ENCODE results near the gene LRRFIP2.

LRRFIP2 gene

DNA sequence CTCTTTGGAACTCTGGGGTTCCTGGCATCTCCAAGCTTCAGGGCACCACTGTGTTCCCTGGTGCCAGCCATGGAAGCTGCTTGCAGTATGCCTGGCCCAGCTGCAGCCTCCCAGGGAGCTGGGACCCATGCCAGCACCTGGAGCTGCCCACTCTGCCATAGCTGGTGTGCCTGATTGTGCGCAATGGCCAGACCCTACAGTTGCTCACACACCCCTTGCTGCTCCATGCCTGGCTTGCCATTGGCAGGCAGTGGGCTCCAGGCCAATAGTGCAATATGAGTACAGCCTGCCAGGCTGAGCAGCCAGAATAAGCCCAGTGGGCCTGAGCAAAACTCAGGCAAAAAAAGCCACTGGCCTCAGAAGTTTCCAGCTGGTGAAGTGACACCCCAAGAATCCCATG lies 43.8 kb upstream of the LRRFIP2 start:
- Histone ChIP-seq H3K27ac (ENCODE audit: extremely low read depth, low read depth, low read length) (no peak overlapping the region), H3K4me1 (ENCODE audit: control insufficient read depth, insufficient read depth, low read length) (no peaks in the 10 kb centered on the region), H3K9me3 (ENCODE audit: control insufficient read depth, insufficient read depth, low read depth, low read length) (no peaks in the 10 kb centered on the region), H3K4me3 (ENCODE audit: low read depth, low read length) (no peak overlapping the region), H3K36me3 (ENCODE audit: control insufficient read depth in 2 of 2, insufficient read depth in 1 of 2, low read length in 2 of 2) (no peaks in the 10 kb centered on the region)
- ChIA-PET POLR2A (no interaction called here), CTCF (no interaction called here)
- TF ChIP-seq, protein P1, sequence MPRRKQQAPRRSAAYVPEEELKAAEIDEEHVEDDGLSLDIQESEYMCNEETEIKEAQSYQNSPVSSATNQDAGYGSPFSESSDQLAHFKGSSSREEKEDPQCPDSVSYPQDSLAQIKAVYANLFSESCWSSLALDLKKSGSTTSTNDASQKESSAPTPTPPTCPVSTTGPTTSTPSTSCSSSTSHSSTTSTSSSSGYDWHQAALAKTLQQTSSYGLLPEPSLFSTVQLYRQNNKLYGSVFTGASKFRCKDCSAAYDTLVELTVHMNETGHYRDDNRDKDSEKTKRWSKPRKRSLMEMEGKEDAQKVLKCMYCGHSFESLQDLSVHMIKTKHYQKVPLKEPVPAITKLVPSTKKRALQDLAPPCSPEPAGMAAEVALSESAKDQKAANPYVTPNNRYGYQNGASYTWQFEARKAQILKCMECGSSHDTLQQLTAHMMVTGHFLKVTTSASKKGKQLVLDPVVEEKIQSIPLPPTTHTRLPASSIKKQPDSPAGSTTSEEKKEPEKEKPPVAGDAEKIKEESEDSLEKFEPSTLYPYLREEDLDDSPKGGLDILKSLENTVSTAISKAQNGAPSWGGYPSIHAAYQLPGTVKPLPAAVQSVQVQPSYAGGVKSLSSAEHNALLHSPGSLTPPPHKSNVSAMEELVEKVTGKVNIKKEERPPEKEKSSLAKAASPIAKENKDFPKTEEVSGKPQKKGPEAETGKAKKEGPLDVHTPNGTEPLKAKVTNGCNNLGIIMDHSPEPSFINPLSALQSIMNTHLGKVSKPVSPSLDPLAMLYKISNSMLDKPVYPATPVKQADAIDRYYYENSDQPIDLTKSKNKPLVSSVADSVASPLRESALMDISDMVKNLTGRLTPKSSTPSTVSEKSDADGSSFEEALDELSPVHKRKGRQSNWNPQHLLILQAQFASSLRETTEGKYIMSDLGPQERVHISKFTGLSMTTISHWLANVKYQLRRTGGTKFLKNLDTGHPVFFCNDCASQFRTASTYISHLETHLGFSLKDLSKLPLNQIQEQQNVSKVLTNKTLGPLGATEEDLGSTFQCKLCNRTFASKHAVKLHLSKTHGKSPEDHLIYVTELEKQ (tag by site-specific recombination; IDR thresholded peaks at IDR 0.05; ENCODE audit: borderline replicate concordance): no peak
- TF ChIP-seq ZNF544 (tag by site-specific recombination; IDR thresholded peaks at IDR 0.05) (no peak), ZXDB (tag by site-specific recombination; IDR thresholded peaks at IDR 0.05) (no peak), ZNF223 (tag by site-specific recombination; IDR thresholded peaks at IDR 0.05) (no peak), ZNF211 (tag by site-specific recombination; IDR thresholded peaks at IDR 0.05; ENCODE audit: low read depth) (no peak), ZNF311 (tag by site-specific recombination; IDR thresholded peaks at IDR 0.05; ENCODE audit: borderline replicate concordance) (no peak), ZNF341 (tag by site-specific recombination; IDR thresholded peaks at IDR 0.05; ENCODE audit: low read depth) (no peak), ZNF548 (tag by site-specific recombination; IDR thresholded peaks at IDR 0.05) (no peak), RBAK (tag by site-specific recombination; IDR thresholded peaks at IDR 0.05) (no peak), ZNF76 (tag by site-specific recombination; IDR thresholded peaks at IDR 0.05; ENCODE audit: borderline replicate concordance, low read depth) (no peak), ZNF423 (tag by site-specific recombination; IDR thresholded peaks at IDR 0.05) (no peak), ZNF138 (tag by site-specific recombination; IDR thresholded peaks at IDR 0.05; ENCODE audit: borderline replicate concordance) (no peak)
- TF ChIP-seq, protein P2, sequence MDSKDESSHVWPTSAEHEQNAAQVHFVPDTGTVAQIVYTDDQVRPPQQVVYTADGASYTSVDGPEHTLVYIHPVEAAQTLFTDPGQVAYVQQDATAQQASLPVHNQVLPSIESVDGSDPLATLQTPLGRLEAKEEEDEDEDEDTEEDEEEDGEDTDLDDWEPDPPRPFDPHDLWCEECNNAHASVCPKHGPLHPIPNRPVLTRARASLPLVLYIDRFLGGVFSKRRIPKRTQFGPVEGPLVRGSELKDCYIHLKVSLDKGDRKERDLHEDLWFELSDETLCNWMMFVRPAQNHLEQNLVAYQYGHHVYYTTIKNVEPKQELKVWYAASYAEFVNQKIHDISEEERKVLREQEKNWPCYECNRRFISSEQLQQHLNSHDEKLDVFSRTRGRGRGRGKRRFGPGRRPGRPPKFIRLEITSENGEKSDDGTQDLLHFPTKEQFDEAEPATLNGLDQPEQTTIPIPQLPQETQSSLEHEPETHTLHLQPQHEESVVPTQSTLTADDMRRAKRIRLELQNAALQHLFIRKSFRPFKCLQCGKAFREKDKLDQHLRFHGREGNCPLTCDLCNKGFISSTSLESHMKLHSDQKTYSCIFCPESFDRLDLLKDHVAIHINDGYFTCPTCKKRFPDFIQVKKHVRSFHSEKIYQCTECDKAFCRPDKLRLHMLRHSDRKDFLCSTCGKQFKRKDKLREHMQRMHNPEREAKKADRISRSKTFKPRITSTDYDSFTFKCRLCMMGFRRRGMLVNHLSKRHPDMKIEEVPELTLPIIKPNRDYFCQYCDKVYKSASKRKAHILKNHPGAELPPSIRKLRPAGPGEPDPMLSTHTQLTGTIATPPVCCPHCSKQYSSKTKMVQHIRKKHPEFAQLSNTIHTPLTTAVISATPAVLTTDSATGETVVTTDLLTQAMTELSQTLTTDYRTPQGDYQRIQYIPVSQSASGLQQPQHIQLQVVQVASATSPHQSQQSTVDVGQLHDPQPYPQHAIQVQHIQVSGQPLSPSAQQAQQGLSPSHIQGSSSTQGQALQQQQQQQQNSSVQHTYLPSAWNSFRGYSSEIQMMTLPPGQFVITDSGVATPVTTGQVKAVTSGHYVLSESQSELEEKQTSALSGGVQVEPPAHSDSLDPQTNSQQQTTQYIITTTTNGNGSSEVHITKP (tag by site-specific recombination; IDR thresholded peaks at IDR 0.05): no peak
- TF ChIP-seq, protein P3, sequence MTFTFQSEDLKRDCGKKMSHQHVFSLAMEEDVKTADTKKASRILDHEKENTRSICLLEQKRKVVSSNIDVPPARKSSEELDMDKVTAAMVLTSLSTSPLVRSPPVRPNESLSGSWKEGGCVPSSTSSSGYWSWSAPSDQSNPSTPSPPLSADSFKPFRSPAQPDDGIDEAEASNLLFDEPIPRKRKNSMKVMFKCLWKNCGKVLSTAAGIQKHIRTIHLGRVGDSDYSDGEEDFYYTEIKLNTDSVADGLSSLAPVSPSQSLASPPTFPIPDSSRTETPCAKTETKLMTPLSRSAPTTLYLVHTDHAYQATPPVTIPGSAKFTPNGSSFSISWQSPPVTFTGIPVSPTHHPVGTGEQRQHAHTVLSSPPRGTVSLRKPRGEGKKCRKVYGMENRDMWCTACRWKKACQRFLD (tag by site-specific recombination; IDR thresholded peaks at IDR 0.05): no peak

DNA sequence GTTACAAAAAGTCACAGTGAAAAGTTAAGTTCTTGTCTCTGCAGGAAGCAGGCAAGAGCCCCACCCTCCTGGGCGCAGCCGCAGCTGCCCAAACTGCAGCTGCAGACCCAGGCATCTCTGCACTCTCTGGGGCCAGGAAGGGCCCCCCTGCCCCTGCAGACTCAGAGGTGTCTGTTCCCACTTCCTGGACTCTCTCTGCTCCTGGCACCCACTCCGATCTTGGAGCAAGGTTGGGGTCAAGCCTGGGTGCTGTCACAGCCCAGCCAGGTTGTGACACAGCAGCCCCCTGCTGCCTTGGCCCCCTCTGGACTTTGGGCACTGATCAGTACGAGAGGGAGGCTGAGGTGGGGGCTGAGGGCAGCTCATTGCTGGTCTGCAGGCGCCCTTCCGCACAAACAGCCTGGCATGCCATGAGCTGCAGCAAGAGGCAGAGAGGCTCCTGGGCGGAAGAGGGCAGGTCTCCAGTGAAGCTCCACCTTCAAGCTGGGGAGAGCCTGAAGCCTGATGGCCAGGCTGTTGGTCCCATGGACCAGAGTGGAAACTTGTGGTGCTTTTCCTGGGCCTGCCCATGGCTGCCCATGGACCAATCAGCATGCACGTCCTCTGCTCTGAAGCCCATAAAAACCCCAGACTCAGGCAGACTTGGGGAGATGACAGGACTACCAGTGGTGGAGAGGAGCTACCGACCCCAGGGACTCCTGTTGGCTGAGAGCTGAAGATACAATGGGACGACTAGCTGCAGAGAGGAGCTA lies 42.9 kb upstream of the LRRFIP2 start:
- Histone ChIP-seq H3K4me3 (ENCODE audit: low read depth, low read length) (no peak overlapping the region), H3K4me1 (ENCODE audit: control insufficient read depth, insufficient read depth, low read length) (no peaks in the 10 kb centered on the region), H3K27ac (ENCODE audit: extremely low read depth, low read depth, low read length) (no peak overlapping the region), H3K9me3 (ENCODE audit: control insufficient read depth, insufficient read depth, low read depth, low read length) (no peaks in the 10 kb centered on the region), H3K36me3 (ENCODE audit: control insufficient read depth in 2 of 2, insufficient read depth in 1 of 2, low read length in 2 of 2) (no peaks in the 10 kb centered on the region)
- POLR2A ChIA-PET: no interaction called here
- CTCF ChIA-PET: no interaction called here
- TF ChIP-seq ZNF132 (tag by site-specific recombination; IDR thresholded peaks at IDR 0.05; ENCODE audit: borderline replicate concordance) (no peak), ZNF19 (tag by site-specific recombination; IDR thresholded peaks at IDR 0.05; ENCODE audit: low read depth) (no peak), PRDM1 (tag by site-specific recombination; IDR thresholded peaks at IDR 0.05) (no peak), ZNF549 (tag by site-specific recombination; IDR thresholded peaks at IDR 0.05) (no peak), KLF7 (tag by site-specific recombination; IDR thresholded peaks at IDR 0.05; ENCODE audit: borderline replicate concordance) (no peak), GLIS1 (tag by site-specific recombination; IDR thresholded peaks at IDR 0.05) (no peak)
- TF ChIP-seq, protein P4, sequence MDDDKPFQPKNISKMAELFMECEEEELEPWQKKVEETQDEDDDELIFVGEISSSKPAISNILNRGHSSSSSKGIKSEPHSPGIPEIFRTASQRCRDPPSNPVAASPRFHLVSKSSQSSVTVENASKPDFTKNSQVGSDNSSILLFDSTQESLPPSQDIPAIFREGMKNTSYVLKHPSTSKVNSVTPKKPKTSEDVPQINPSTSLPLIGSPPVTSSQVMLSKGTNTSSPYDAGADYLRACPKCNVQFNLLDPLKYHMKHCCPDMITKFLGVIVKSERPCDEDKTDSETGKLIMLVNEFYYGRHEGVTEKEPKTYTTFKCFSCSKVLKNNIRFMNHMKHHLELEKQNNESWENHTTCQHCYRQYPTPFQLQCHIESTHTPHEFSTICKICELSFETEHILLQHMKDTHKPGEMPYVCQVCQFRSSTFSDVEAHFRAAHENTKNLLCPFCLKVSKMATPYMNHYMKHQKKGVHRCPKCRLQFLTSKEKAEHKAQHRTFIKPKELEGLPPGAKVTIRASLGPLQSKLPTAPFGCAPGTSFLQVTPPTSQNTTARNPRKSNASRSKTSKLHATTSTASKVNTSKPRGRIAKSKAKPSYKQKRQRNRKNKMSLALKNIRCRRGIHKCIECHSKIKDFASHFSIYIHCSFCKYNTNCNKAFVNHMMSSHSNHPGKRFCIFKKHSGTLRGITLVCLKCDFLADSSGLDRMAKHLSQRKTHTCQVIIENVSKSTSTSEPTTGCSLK (tag by site-specific recombination; IDR thresholded peaks at IDR 0.05): no peak
- TF ChIP-seq, protein P5, sequence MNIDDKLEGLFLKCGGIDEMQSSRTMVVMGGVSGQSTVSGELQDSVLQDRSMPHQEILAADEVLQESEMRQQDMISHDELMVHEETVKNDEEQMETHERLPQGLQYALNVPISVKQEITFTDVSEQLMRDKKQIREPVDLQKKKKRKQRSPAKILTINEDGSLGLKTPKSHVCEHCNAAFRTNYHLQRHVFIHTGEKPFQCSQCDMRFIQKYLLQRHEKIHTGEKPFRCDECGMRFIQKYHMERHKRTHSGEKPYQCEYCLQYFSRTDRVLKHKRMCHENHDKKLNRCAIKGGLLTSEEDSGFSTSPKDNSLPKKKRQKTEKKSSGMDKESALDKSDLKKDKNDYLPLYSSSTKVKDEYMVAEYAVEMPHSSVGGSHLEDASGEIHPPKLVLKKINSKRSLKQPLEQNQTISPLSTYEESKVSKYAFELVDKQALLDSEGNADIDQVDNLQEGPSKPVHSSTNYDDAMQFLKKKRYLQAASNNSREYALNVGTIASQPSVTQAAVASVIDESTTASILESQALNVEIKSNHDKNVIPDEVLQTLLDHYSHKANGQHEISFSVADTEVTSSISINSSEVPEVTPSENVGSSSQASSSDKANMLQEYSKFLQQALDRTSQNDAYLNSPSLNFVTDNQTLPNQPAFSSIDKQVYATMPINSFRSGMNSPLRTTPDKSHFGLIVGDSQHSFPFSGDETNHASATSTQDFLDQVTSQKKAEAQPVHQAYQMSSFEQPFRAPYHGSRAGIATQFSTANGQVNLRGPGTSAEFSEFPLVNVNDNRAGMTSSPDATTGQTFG (tag by site-specific recombination; IDR thresholded peaks at IDR 0.05; ENCODE audit: borderline replicate concordance): no peak

Data from HEK293 (cell line).